H1 (cell line): ENCODE data around the gene PAQR7. TPM values are rescaled to one million over a fixed set of nuclear protein-coding genes. Genes with fewer than 3 reads are reported as not detected.
A peak's percentile ranks its signal among the peaks of the same experiment; 100 is the strongest.

Experiments used
- CBX8 ChIP-seq: fragments of 300-800, 300-1000 bp; sonication (generic); IDR thresholded peaks from 2 replicates; pipeline ENCODE4 v1.7.1; 2016; ENCODE audit warnings: low read depth, low read length, borderline replicate concordance
- CEBPB ChIP-seq: IDR thresholded peaks from 2 replicates; pipeline ENCODE4 v1.6.1; 2012; ENCODE audit warnings: low read depth, low read length
- CREB1 ChIP-seq: IDR thresholded peaks from 2 replicates; pipeline ENCODE4 v1.6.1; 2012; ENCODE audit warnings: inconsistent platforms
- KDM4A ChIP-seq: IDR thresholded peaks from one replicate; pipeline ENCODE4 v1.7.1; 2012; ENCODE audit warnings: low read depth, mild to moderate bottlenecking, moderate library complexity, low read length, inconsistent platforms; ENCODE audit not compliant: severe bottlenecking
- RXRA ChIP-seq: IDR thresholded peaks from 2 replicates; pipeline ENCODE4 v1.6.1; 2011; ENCODE audit warnings: low read depth, mild to moderate bottlenecking, low read length, moderate library complexity; ENCODE audit not compliant: insufficient read depth
- SP1 ChIP-seq: IDR thresholded peaks from 2 replicates; pipeline ENCODE4 v1.6.1; 2011; ENCODE audit warnings: low read depth, low read length
- SP2 ChIP-seq: IDR thresholded peaks from 2 replicates; pipeline ENCODE4 v1.6.1; 2012; ENCODE audit warnings: mild to moderate bottlenecking, low read length, inconsistent platforms
- SP4 ChIP-seq: IDR thresholded peaks from 2 replicates; pipeline ENCODE4 v1.6.1; 2012; ENCODE audit warnings: low read length, inconsistent platforms
- SUZ12 ChIP-seq: fragments of 200-600 bp; sonication (generic); IDR thresholded peaks from 2 replicates; pipeline ENCODE4 v1.6.1; 2012; ENCODE audit warnings: mild to moderate bottlenecking, inconsistent platforms, low read length, moderate library complexity, mixed read lengths
- TAF1 ChIP-seq: IDR thresholded peaks from 2 replicates; pipeline ENCODE4 v1.6.1; 2011; ENCODE audit warnings: mild to moderate bottlenecking, low read depth, low read length
- TCF12 ChIP-seq: IDR thresholded peaks from 2 replicates; pipeline ENCODE4 v1.6.1; 2011; ENCODE audit warnings: low read depth, mild to moderate bottlenecking, low read length
- polyA plus RNA-seq, 7 experiments: library from polyadenylated mRNA; depleted of rRNA in 3 of 7; stranded (reverse) in 5 of 7; unstranded in 2 of 7; fragments of >200 nt in 5 of 7; fragments of 200-250 nt in 2 of 7; gene quantifications; 1 replicate in 5 of 7; 2 replicates in 1 of 7; 4 replicates in 1 of 7; pipeline versions ENCODE4 v1.2.1 to v1.2.3, GENCODE V29; 2011 to 2013; ENCODE audit warnings: missing spikeins in 2 of 7, mixed read lengths in 2 of 7
- total RNA-seq: library from RNA; stranded (reverse); fragmentation: NEBNext Ultra II Directional; extraction: Animal tissue kit (Norgen Biotek cat#: 25700); gene quantifications from 2 replicates; pipeline ENCODE4 v1.2.1, GENCODE V29; 2021

PAQR7 gene
- total and polyA plus RNA-seq, 2 of the 8 experiments (the other 6 are each of a cell fraction or from before 2014, with no cell fraction given): 7.3 to 7.4 TPM

DNA sequence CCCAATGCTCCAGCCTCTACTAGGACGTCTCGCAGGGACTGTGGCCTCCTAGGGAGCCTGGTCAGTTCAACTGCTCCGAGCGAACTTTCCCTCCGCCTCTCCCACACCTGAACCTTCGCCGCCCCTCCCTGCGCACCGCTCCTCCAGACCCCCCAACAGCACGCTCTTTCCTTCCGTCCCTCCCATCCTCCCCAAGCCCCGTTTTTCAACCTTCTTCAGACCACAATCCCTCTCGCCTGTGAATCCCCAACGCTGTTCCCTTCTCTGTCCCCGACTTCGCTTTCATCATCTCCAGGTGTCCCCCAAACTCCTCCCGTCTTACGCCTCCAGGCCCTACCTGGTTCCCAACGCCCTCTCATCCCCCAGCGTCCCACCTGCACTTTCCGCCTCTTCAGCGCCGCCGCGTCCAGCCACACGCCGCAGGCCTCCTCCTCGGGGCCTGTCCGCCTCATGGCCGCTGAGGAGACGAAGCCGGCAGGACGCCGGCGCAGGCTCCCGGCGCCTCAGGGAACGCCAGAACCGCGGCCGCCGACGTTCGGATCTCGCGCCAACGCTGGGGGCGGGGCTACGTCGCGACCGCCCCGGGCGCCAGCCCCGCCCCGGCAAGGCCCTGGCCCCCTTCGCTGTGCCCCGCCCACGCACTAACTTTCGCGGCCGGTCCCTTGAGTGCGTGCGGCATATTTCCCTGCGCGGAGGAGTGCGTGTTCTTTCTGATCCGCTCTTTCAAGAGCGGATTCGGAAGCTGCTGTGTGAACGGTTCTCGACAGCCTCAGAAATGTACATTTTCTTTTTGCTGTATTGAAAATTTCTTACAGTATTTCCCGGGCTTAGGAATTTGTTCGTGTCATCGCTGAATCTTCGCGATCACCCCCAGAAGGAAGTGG, 16.4 kb downstream of the PAQR7 start, which contains the start of gene AUNIP (continued):
- no peak for TF ChIP-seq TCF12
- TF ChIP-seq CREB1: 0 out of 2 replicates have a peak, but pooled peaks have one; percentile 48
- TF ChIP-seq SP2: no peak
- no peak for TF ChIP-seq RXRA
- no peak for TF ChIP-seq CBX8
- no peak for TF ChIP-seq SUZ12
- TF ChIP-seq SP1: no peak
- 0 out of 2 replicates have a peak, but pooled peaks have one; percentile 68 for TF ChIP-seq SP4
- TF ChIP-seq TAF1: peak; percentile 71
- peak; percentile 91 for TF ChIP-seq KDM4A
- TF ChIP-seq CEBPB: no peak
